H9 (cell line): Measurements from ENCODE around the gene HECTD1. TPM values are rescaled to one million over a fixed set of nuclear protein-coding genes. Genes with fewer than 3 reads are reported as not detected.
"Not testable (repeated sequence)": the region's sequence is repeated elsewhere in the genome, so short reads cannot be mapped to it uniquely, and the experiment has no call there.

Experiments used
- DNase-seq: peaks from one replicate; pipeline ENCODE4 v3.0.0-alpha.2; 2017
- H2AFZ ChIP-seq: one replicate; pipeline ENCODE4 v1.6.1; 2013; ENCODE audit warnings: mild to moderate bottlenecking, low read length, control low read depth, moderate library complexity
- H2AK5ac ChIP-seq: 2 replicates; pipeline ENCODE4 v1.6.1; 2013; ENCODE audit warnings: low read length, control low read depth, mixed read lengths; ENCODE audit not compliant: insufficient read length
- H2BK120ac ChIP-seq: one replicate; pipeline ENCODE4 v1.6.1; 2013; ENCODE audit warnings: low read depth, mild to moderate bottlenecking, low read length, control low read depth, inconsistent platforms; ENCODE audit not compliant: poor library complexity, severe bottlenecking
- H2BK12ac ChIP-seq: 2 replicates; pipeline ENCODE4 v1.6.1; 2013; ENCODE audit warnings: low read length, control low read depth, mixed read lengths, low read depth; ENCODE audit not compliant: insufficient read length
- H2BK15ac ChIP-seq: 2 replicates; pipeline ENCODE4 v1.6.1; 2013; ENCODE audit warnings: low read depth, low read length, control low read depth
- H2BK20ac ChIP-seq: one replicate; pipeline ENCODE4 v1.6.1; 2013; ENCODE audit warnings: low read depth, mild to moderate bottlenecking, low read length, control low read depth, inconsistent platforms; ENCODE audit not compliant: poor library complexity, severe bottlenecking
- H2BK5ac ChIP-seq: 2 replicates; pipeline ENCODE4 v1.6.1; 2013; ENCODE audit warnings: low read length, control low read depth, mixed read lengths; ENCODE audit not compliant: insufficient read length
- H3K14ac ChIP-seq: 2 replicates; pipeline ENCODE4 v1.6.1; 2013; ENCODE audit warnings: low read length, control low read depth; ENCODE audit not compliant: insufficient read depth
- H3K18ac ChIP-seq: 2 replicates; pipeline ENCODE4 v1.6.1; 2013; ENCODE audit warnings: low read depth, mild to moderate bottlenecking, mixed read lengths, low read length, control low read depth; ENCODE audit not compliant: insufficient read length
- H3K23ac ChIP-seq: 2 replicates; pipeline ENCODE4 v1.6.1; 2013; ENCODE audit warnings: low read length, control low read depth, mixed read lengths, low read depth; ENCODE audit not compliant: insufficient read length
- H3K23me2 ChIP-seq: 2 replicates; pipeline ENCODE4 v1.6.1; 2013; ENCODE audit warnings: low read depth, mild to moderate bottlenecking, mixed read lengths, low read length, control low read depth; ENCODE audit not compliant: insufficient read length, poor library complexity, severe bottlenecking
- H3K27ac ChIP-seq: 2 replicates; pipeline ENCODE4 v1.5.1; 2013; ENCODE audit warnings: low read length, control low read depth, mixed read lengths, low read depth; ENCODE audit not compliant: insufficient read length
- H3K27me3 ChIP-seq: 2 replicates; pipeline ENCODE4 v1.6.1; 2013; ENCODE audit warnings: low read length, control low read depth, inconsistent platforms; ENCODE audit not compliant: insufficient read depth
- H3K4ac ChIP-seq: 2 replicates; pipeline ENCODE4 v1.6.1; 2013; ENCODE audit warnings: low read depth, mild to moderate bottlenecking, control low read depth, inconsistent platforms, low read length, moderate library complexity
- H3K4me1 ChIP-seq: 2 replicates; pipeline ENCODE4 v1.6.1; 2013; ENCODE audit warnings: low read length, control low read depth, inconsistent platforms; ENCODE audit not compliant: insufficient read depth
- H3K4me2 ChIP-seq: 2 replicates; pipeline ENCODE4 v1.6.1; 2013; ENCODE audit warnings: low read length, control low read depth, mixed read lengths; ENCODE audit not compliant: insufficient read length, insufficient read depth
- H3K56ac ChIP-seq: 2 replicates; pipeline ENCODE4 v1.6.1; 2013; ENCODE audit warnings: low read depth, mild to moderate bottlenecking, mixed read lengths, low read length, control low read depth; ENCODE audit not compliant: insufficient read length
- H3K79me1 ChIP-seq: 2 replicates; pipeline ENCODE4 v1.6.1; 2013; ENCODE audit warnings: low read depth, mild to moderate bottlenecking, moderate library complexity, low read length, control low read depth, inconsistent platforms; ENCODE audit not compliant: insufficient read depth, poor library complexity, severe bottlenecking
- H3K79me2 ChIP-seq: 2 replicates; pipeline ENCODE4 v1.6.1; 2013; ENCODE audit warnings: low read length, control low read depth, inconsistent platforms; ENCODE audit not compliant: insufficient read depth
- H3K9ac ChIP-seq: 2 replicates; pipeline ENCODE4 v1.6.1; 2013; ENCODE audit warnings: low read length, control low read depth, mixed read lengths; ENCODE audit not compliant: insufficient read length; ENCODE audit errors: extremely low read depth
- H3K9me3 ChIP-seq: one replicate; pipeline ENCODE4 v1.6.1; 2013; ENCODE audit warnings: low read depth, low read length, inconsistent platforms; ENCODE audit not compliant: control insufficient read depth
- H3T11ph ChIP-seq: one replicate; pipeline ENCODE4 v1.6.1; 2013; ENCODE audit warnings: mild to moderate bottlenecking, low read length, control low read depth, inconsistent platforms
- H4K20me1 ChIP-seq: one replicate; pipeline ENCODE4 v1.6.1; 2013; ENCODE audit not compliant: control insufficient read depth, insufficient read length, insufficient read depth
- H4K5ac ChIP-seq: 2 replicates; pipeline ENCODE4 v1.6.1; 2013; ENCODE audit warnings: low read depth, mild to moderate bottlenecking, mixed read lengths, low read length, control low read depth; ENCODE audit not compliant: insufficient read length
- H4K8ac ChIP-seq: replicated peaks from 2 replicates; pipeline ENCODE4 v1.6.1; 2013; ENCODE audit warnings: low read length, control low read depth, mixed read lengths, low read depth; ENCODE audit not compliant: insufficient read length
- H4K91ac ChIP-seq: 2 replicates; pipeline ENCODE4 v1.6.1; 2013; ENCODE audit warnings: low read depth, mild to moderate bottlenecking, moderate library complexity, mixed read lengths, low read length, control low read depth; ENCODE audit not compliant: insufficient read length
- H3K27ac Mint-ChIP-seq, 3 experiments: 2 replicates in 2 of 3; 3 replicates in 1 of 3; pipeline ENCODE4 v1.8.0; 2020 to 2021; ENCODE audit warnings: mixed read lengths in 3 of 3, mild to moderate bottlenecking in 1 of 3, moderate library complexity in 1 of 3
- H3K27me3 Mint-ChIP-seq: 2 replicates; pipeline ENCODE4 v1.8.0; 2021; ENCODE audit warnings: low read depth, mild to moderate bottlenecking, moderate library complexity, mixed read lengths
- H3K36me3 Mint-ChIP-seq, 3 experiments: 2 replicates in 2 of 3; 3 replicates in 1 of 3; pipeline ENCODE4 v1.8.0; 2020 to 2021; ENCODE audit warnings: low read depth in 3 of 3, mixed read lengths in 3 of 3; ENCODE audit not compliant: insufficient read depth in 1 of 3
- H3K4me1 Mint-ChIP-seq, 2 experiments: 2 replicates each; pipeline ENCODE4 v1.8.0; 2020; ENCODE audit warnings: mixed read lengths in 2 of 2
- H3K4me3 Mint-ChIP-seq, 2 experiments: 2 replicates in 1 of 2; 3 replicates in 1 of 2; pipeline ENCODE4 v1.8.0; 2020 to 2021; ENCODE audit warnings: mild to moderate bottlenecking in 2 of 2, mixed read lengths in 2 of 2, moderate library complexity in 1 of 2
- H3K9me3 Mint-ChIP-seq, 2 experiments: 2 replicates in 1 of 2; 3 replicates in 1 of 2; pipeline ENCODE4 v1.8.0; 2020; ENCODE audit warnings: mild to moderate bottlenecking in 2 of 2, mixed read lengths in 2 of 2, moderate library complexity in 1 of 2
- WGBS: extraction: QIAGEN DNeasy Blood & Tissue Kit; methylation state at CpG from one replicate; pipeline ENCODE4 v1.1.7; 2013; ENCODE audit warnings: missing lambda C conversion rate, low lambda C conversion rate, mixed read lengths; ENCODE audit not compliant: insufficient read length; ENCODE audit errors: extremely low coverage; 5-methylcytosine and 5-hydroxymethylcytosine counted together
- total RNA-seq: library from RNA; stranded (reverse); gene quantifications from 2 replicates; pipeline ENCODE4 v1.2.1, GENCODE V29; 2021
- TF ChIP-seq, protein P1 (sequence below): fragments of 200-600 bp; sonication (generic); conservative IDR thresholded peaks from 3 replicates; pipeline ENCODE4 v1.8.0; 2021; ENCODE audit warnings: antibody characterized with exemption, mild to moderate bottlenecking

Gene HECTD1
- total RNA-seq, 1 experiment from 2014 or later: 135 TPM

DNA sequence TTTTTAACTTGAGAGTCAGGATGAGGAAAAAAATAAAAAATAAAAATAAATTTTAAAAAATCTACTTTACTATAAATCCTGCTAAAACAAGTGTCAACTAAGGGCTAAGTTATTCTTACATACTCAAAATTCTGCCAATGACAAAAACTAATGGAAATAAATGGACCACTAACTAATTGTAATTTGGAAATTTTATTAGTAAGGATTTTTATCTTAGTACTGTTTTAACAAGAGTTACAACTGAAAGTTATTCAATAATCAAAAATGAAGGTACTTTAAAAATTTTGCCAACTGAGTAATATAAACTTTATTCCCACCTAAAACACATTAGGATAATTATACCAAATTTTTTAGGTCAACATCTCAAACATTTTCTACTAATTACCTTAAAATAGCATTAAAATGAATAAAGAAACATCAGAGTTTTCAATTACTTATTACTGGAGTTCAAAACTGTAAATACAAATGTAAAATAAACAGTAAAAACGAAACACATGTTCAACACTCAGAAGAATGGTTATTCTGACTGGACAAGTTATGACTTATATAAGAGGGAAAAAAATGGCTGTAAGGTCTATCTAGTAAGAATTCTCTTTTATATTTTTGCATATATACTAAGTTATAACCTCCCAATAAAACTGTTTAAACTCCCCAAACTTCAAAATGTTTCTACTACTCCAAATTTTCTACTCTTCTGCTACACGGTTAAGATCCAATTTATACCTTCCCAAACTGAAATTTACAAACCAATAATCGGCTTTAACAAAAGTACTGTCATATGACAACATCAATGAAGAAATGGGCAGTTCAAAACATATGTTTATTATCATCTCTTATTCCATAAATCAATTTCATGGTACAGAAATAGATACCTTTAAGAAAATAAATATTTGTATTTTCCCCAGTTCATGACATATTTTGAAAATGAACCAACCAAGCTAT lies 2.7 kb downstream of the HECTD1 start:
- Histone ChIP-seq H2BK12ac (no peak overlapping the region), H3K56ac (no peak overlapping the region), H3K79me2 (peaks cover 9% of the 10 kb centered on the region), H4K8ac (no peak overlapping the region), H3K27ac (no peak overlapping the region), H2AFZ (no peak overlapping the region), H3K4me1 (no peaks in the 10 kb centered on the region; the same call in 1 of the 2 replicates), H3K23ac (no peak overlapping the region), H2BK20ac (no peak overlapping the region), H3K79me1 (no peaks in the 10 kb centered on the region), H3K27me3 (no peaks in the 10 kb centered on the region), H4K91ac (no peak overlapping the region), H3K14ac (no peak overlapping the region), H3K4me2 (no peak overlapping the region), H4K5ac (no peak overlapping the region), H2BK120ac (no peak overlapping the region), H2BK5ac (no peak overlapping the region), H3K18ac (no peak overlapping the region), H2BK15ac (no peak overlapping the region), H3T11ph (no peak overlapping the region), H3K23me2 (peaks cover 13% of the 10 kb centered on the region), H3K9ac (no peak overlapping the region), H2AK5ac (no peak overlapping the region), H3K9me3 (no peaks in the 10 kb centered on the region), H4K20me1 (no peaks in the 10 kb centered on the region), H3K4ac (no peak overlapping the region)
- Mint-ChIP-seq H3K27me3 (no peaks in the 10 kb centered on the region), H3K9me3 (peaks cover 0 to 3% of the 10 kb centered on the region in 2 experiments; a peak in 2 of 5 replicates), H3K27ac (no peak overlapping the region), H3K36me3 (peaks cover 18 to 40% (median 38%) of the 10 kb centered on the region in 3 experiments; a peak in 6 of 7 replicates), H3K4me1 (peaks cover 32 to 36% of the 10 kb centered on the region in 2 experiments), H3K4me3 (peak overlapping the region; percentile 88 to 91)
- WGBS: no CpG with 5 or more reads among the region's 3 CpGs
- DNase-seq: no peak
- TF ChIP-seq, protein P1, sequence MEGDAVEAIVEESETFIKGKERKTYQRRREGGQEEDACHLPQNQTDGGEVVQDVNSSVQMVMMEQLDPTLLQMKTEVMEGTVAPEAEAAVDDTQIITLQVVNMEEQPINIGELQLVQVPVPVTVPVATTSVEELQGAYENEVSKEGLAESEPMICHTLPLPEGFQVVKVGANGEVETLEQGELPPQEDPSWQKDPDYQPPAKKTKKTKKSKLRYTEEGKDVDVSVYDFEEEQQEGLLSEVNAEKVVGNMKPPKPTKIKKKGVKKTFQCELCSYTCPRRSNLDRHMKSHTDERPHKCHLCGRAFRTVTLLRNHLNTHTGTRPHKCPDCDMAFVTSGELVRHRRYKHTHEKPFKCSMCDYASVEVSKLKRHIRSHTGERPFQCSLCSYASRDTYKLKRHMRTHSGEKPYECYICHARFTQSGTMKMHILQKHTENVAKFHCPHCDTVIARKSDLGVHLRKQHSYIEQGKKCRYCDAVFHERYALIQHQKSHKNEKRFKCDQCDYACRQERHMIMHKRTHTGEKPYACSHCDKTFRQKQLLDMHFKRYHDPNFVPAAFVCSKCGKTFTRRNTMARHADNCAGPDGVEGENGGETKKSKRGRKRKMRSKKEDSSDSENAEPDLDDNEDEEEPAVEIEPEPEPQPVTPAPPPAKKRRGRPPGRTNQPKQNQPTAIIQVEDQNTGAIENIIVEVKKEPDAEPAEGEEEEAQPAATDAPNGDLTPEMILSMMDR: no peak

DNA sequence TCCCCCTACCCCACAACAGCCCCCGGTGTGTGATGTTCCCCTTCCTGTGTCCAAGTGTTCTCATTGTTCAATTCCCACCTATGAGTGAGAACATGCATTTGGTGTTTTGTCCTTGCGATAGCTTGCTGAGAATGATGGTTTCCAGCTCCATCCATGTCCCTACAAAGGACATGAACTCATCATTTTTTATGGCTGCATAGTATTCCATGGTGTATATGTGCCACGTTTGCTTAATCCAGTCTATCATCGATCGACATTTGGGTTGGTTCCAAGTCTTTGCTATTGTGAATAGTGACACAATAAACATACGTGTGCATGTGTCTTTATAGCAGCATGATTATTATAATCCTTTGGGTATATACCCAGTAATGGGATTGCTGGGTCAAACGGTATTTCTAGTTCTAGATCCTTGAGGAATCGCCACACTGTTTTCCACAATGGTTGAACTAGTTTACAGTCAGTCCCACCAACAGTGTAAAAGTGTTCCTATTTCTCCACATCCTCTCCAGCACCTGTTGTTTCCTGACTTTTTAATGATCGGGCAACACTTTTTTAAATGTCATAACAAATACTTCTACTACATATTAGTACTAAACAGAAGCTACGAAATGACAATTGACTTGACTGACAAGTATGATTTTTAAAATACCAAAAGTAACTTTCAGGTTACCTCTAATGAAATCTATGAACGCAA lies 3.5 kb downstream of the HECTD1 start:
- H3K4me1 Mint-ChIP-seq: peaks cover 32 to 36% of the 10 kb centered on the region in 2 experiments
- H3T11ph ChIP-seq, DNase-seq, H4K8ac ChIP-seq, H4K5ac ChIP-seq, H3K9me3 Mint-ChIP-seq, H3K23ac ChIP-seq, H3K27ac Mint-ChIP-seq, H3K4me3 Mint-ChIP-seq, H2BK15ac ChIP-seq, H3K79me1 ChIP-seq, H3K27me3 Mint-ChIP-seq, H3K27me3 ChIP-seq, H3K9ac ChIP-seq, H3K56ac ChIP-seq, H3K18ac ChIP-seq, H2BK5ac ChIP-seq, H3K27ac ChIP-seq, H3K4me2 ChIP-seq, H2BK12ac ChIP-seq, H3K9me3 ChIP-seq, H4K20me1 ChIP-seq, H2AK5ac ChIP-seq, H3K4me1 ChIP-seq, H2BK120ac ChIP-seq, H3K4ac ChIP-seq, H2AFZ ChIP-seq, H4K91ac ChIP-seq, H3K14ac ChIP-seq, H2BK20ac ChIP-seq, H3K79me2 ChIP-seq: not testable (repeated sequence)
- WGBS: no CpG with 5 or more reads among the region's 11 CpGs
- peaks cover 18 to 43% (median 41%) of the 10 kb centered on the region in 3 experiments; a peak in 6 of 7 replicates for H3K36me3 Mint-ChIP-seq
- peaks cover 13% of the 10 kb centered on the region for H3K23me2 ChIP-seq
